DMS 273 treated with DMSO at 0.1 percent for 48 hours (cell line): ENCODE results near the gene ZNF785.
"Not testable (repeated sequence)": the region's sequence is repeated elsewhere in the genome, so short reads cannot be mapped to it uniquely, and the experiment has no call there.

ENCODE experiments used
- DNase-seq: peaks from one replicate; lab custom pipeline; 2025; lab: John Stamatoyannopoulos, UW

The ZNF785 gene

GRCh38 chr16:30602616-30603277 lies 17.2 kb upstream of the ZNF785 start:
- DNase-seq: no peak

DNA sequence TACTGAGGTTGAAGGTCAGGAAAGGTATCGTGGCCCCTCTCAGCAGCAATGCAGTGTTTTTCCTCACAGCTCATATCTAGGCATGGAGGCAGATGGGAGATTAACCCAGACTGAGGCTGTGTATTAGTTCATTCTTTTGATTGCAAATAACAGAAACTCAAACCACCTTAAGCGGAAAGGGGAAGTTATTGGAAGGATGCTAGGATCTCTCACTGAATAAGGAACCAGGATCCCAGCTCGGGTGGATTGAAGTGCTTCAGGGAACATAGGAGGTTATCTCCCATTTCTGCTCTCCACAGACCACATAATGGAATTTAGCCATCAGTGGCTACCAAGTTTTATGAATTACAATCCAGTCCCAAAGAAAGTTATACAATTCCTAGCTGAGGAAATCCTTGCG lies 16.5 kb upstream of the ZNF785 start:
- no peak for DNase-seq

DNA sequence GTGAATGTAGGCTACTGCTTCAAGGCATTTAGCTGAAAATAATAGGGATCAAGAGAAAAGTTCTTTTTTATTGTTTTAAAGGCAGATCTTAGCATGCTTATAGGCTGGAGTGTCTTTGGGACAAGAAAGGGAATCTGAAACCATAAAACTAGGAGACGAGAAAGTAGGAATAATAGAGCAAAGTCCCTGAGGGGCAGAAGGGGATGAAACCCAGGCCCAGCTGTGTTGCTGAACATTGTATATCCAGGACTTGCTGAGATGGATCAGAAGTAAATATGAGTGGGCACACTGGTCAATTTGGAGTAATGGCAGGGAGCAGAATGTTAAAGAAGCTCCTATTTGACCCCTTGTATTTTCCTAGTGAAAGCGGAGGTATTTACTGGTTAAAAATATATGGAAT lies 15.4 kb upstream of the ZNF785 start:
- DNase-seq: no peak

DNA sequence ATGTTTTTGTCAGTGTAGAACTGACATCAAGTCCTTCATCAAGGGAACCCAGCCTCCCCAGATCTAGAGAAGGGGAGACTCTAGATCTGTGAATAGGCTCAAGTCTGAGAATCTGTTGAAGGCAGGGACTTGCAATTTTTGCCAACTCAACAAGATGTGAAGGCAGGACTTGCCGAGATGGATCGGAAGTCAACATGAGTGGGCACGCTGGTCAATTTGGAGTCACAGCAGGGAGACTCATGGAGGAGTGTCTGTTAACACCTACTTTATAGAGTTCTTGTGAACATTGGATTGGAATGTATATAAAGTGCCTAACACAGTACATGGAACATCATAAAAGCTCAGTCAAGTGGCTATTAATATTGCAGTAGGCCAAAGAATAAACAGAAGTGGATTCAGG lies 14.7 kb upstream of the ZNF785 start:
- DNase-seq: no peak

DNA sequence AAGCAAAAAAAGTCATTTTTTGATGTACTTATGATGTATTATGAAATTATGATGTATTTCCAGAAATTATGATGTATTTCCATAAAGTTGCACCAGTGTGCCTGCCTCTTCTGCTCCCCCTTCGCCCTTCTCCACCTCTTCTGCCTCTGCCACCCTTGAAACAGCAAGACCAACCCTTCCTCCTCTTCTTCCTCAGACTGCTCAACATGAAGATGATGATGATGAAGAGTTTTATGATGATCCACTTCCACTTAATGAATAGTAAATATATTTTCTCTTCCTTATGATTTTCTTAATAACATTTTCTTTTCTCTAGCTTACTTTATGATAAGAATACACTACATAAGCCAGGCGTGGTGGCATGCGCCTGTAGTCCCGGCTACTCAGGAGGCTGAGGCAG lies 7.4 kb upstream of the ZNF785 start:
- DNase-seq: no peak

- not testable (repeated sequence) for DNase-seq
Observed at GRCh38 chr16:30590869-30591268, 5.4 kb upstream of the ZNF785 start.

GRCh38 chr16:30589582-30589981 lies 4.1 kb upstream of the ZNF785 start:
- not testable (repeated sequence) for DNase-seq

GRCh38 chr16:30588651-30589050 lies 3.2 kb upstream of the ZNF785 start:
- no peak for DNase-seq

DNA sequence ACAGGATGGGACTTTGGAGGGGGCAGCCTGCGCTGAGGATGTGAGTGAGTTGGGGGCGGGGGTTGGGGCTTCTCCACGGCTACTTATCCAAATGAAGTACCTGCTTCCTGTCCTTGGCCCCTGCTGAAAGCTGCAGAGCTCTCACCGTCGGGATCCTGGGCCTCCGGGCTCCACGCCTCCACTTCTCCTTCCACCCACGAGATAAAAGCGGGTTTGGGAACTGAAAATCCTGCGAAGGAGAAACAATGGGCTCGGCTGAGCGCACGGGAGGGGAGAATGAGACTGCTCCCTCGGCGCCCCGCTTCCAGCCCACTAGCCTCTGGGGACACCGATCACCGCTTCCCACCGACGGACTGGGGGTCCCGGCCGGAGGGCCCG lies 486 bp downstream of the ZNF785 start:
- DNase-seq: no peak

GRCh38 chr16:30582611-30583340 lies 2.7 kb downstream of the ZNF785 start:
- no peak for DNase-seq

DNA sequence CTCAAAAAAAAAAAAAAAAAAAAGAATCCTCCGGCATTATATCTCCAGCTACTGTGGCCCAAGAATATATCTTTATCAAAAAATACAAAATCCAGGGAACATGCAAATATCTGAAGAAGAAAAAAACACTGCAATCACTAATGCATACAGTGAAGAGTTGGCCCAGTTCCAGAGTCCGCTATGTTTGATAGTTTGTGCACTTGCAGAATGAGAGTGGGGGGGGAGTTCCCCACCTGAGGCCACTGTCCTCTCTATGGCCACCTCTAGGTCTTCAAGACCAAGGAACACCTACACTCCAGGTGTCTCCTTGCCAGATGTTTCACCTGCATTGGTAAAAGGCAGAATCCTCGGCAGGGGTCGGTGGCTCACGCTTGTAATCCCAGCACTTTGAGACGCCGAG lies 4.0 kb downstream of the ZNF785 start:
- DNase-seq: no peak

- DNase-seq: no peak
Observed at GRCh38 chr16:30574678-30575077, 10.8 kb downstream of the ZNF785 start.

- DNase-seq: peak; percentile 94
Observed at GRCh38 chr16:30571445-30572322, 13.8 kb downstream of the ZNF785 start, which contains the start of gene ZNF688. ZNF688 (minus strand) TSS chr16:30571714; CDS start chr16:30571629, 85 bp downstream.

DNA sequence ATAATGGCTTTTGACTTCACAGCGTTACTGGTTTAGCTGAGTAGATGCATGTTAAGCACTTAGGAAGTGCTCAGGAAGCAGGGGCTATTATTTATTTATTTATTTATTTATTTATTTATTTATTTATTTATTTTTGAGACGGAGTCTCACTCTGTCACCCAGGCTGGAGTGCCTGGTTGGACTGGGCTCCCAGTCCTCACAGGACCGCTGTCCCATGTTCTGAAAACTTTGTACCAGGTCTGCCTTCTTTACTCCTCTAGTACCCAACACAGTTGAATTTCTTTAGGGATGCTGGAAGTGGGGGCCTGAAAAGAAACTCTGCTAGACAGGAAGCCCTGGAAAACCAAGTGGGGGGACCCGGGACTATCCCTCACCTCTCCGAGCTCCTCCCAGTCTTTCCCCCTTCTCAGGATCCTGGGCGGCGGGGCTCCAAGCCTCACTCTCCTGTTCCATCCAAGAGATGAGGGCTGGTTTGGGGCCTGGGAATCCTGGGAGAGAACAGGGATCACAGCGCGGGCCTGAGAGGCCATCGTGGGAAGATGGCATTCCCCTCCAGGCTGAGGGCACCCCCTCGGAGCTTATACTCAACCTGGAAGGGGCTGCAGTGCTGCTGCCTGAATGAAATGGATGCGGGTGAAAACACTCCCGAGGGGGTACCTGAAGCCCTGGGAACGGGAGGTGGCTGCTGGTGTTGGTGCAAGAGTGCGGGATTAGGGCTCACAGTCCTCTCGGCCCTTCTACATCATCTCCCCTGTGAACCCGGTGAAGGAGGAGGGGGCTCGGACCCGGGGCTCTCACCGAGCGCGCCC lies 14.7 kb downstream of the ZNF785 start:
- no peak for DNase-seq

DNA sequence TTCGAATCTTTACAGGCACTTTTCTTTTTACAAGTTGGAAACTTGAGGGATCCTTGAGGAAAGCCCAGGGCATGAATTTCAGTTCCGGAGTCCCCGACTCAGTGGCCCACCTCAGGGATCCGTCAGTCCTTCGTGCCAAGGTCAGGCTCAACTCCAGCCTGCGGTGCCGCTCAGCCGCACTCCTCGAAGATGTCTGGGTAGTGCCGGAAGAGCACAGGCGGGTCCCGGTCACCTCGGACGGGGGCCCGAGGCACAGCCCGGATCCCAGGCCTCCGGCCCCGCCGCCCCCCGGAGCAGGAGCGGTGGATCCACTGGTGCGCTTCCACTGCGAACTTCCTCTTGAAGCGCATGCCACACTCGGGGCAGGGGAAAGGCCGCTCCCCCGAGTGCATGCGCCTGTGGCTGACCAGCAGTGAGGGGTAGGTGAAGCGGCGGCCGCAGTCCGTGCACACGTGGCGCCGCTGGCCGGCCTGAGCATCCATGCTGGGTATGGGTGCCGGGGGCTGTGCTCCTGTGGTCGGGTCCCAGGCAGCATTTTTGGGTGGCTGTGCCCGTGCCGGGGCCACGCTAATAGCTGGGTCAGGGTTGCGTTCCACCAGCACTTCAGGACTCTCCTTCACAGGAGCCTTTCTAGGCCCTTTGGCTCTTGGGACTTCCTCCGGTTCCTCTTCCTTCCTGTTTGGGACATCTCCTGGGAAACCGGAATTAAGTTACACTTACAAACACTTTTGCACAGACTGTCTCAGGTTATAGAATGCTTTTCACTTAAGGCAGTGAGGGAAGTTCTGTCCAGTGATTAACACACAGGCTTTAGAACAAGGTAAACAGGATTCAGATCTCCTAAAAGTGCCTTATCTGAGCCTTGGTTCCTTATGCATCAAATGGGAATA lies 15.5 kb downstream of the ZNF785 start:
- DNase-seq: no peak

DNA sequence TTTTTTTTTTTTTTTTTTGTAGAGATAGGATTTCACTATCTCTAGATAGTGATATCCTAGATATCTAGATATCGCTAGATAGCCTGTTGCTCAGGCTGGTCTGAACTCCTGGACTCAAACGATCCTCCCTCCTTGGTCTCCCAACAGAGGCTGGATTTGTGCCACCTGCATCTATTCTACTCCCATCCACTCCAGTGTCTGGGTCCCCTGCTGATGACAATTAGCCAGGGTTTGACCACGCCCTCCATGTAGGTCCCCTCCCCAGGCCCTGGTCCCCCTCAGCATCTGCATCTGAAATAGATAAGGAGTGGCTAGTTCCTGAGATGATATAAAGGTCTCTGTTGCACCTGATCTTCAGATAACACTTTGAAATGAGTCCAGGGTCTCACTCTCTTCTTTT lies 16.2 kb downstream of the ZNF785 start:
- DNase-seq: no peak

- no peak for DNase-seq
Observed at GRCh38 chr16:30567991-30568638, 17.4 kb downstream of the ZNF785 start.

DNA sequence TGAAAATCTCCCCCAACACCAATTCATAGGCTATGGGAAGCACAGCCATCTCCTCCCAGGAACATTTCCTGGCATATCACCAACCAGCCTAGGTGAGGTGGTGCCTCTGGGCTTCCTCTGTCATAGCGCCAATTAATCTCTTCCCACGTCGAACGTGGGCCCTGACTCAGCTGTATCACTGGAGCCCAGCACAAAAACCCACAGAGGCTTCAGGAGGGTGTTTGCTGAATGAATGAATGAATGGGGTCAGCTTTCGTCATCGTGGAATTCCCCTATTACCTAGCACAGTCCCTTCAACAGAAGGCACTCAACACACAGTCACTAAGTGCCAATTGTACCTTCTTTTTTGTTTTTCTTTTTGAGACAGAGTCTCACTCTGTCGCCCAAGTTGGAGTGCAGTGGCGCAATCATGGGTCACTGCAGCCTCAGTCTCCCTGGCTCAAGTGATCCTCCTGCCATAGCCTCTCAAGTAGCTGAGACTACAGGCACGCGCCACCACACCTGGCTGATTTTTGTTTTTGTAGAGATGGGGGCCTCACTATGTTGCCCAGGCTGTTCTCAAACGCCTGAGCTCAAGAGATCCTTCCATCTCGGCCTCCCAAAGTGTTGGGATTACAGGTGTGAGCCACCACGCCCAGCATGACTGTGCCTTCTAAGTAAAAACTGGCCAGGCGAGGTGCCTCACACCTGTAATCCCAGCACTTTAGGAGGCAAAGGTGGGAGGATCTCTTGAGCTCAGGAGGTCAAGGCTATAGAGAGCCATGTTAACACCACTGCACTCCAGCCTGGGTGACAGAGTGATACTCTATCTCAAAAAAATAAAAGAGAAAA lies 18.1 kb downstream of the ZNF785 start:
- no peak for DNase-seq

GRCh38 chr16:30566531-30566930 lies 19.0 kb downstream of the ZNF785 start:
- DNase-seq: no peak
